Measurements from ENCODE around the gene RADX.

- no peak for TF ChIP-seq CTCF (IDR thresholded peaks at IDR 0.05)
- TF ChIP-seq POLR2A (IDR thresholded peaks at IDR 0.05) = no peak
Observed at GRCh38 chrX:106716004-106716403, 104.2 kb downstream of the RADX start.
